ENCODE measurements around the gene DLG2. TPM values are rescaled to one million over a fixed set of nuclear protein-coding genes. Genes with fewer than 3 reads are reported as not detected.

The DLG2 gene
- total RNA-seq, 3 donors from 2014 or later (not counting 1 experiment from before 2014, with no cell fraction given): 1.7 to 2.9 (median 2.2) TPM

DNA sequence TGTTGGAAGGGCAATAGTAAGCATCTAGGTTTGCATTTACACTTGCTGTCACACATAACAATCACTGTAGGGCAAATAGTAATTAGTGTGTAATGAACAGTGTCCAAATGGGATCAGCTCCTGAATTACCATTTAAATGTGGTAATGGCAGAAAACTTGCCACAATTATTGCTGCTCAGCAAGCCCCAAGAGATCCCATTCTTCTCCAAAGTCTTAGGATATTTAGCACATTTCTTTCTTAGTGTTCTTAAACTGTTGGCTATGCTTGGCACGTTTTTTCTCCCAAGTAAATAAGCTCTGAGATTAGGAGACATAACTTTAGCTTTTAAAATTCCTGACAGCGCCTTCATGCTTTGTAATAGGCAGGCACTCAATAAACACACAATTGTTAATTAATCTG, 1037.0 kb downstream of the DLG2 start:
- H3K4me1 Mint-ChIP-seq: no peaks in the 10 kb centered on the region
- peaks cover 0 to 11% of the 10 kb centered on the region in 2 donors for H3K9me3 Mint-ChIP-seq
- H3K27ac ChIP-seq (ENCODE audit: low read length): no peak overlapping the region
- H3K27me3 Mint-ChIP-seq (ENCODE audit: low read depth in 2 of 2): no peaks in the 10 kb centered on the region
- H3K9me3 ChIP-seq (ENCODE audit: control insufficient read depth, insufficient read depth, low read length): no peaks in the 10 kb centered on the region
- WGBS (ENCODE audit: insufficient coverage): 78% methylated on average over 2 of the region's 2 CpGs
- H3K27me3 ChIP-seq (ENCODE audit: control insufficient read depth, insufficient read depth, low read length): no peaks in the 10 kb centered on the region
- no peak overlapping the region for H3K27ac Mint-ChIP-seq
- no peak for TF ChIP-seq CTCF (IDR thresholded peaks at IDR 0.05)
- no peaks in the 10 kb centered on the region for H3K4me1 ChIP-seq (ENCODE audit: control insufficient read depth, insufficient read depth, low read length)
- H3K4me3 ChIP-seq (ENCODE audit: low read length): no peak overlapping the region
- DNase-seq (no peak), ATAC-seq (no peak)
- no peaks in the 10 kb centered on the region for H3K36me3 ChIP-seq (ENCODE audit: control insufficient read depth, insufficient read depth, low read length)
- H3K4me3 Mint-ChIP-seq: no peak overlapping the region
- intact Hi-C loops (cut with micrococcal nuclease): no loop called here
- no peaks in the 10 kb centered on the region for H3K36me3 Mint-ChIP-seq

DNA sequence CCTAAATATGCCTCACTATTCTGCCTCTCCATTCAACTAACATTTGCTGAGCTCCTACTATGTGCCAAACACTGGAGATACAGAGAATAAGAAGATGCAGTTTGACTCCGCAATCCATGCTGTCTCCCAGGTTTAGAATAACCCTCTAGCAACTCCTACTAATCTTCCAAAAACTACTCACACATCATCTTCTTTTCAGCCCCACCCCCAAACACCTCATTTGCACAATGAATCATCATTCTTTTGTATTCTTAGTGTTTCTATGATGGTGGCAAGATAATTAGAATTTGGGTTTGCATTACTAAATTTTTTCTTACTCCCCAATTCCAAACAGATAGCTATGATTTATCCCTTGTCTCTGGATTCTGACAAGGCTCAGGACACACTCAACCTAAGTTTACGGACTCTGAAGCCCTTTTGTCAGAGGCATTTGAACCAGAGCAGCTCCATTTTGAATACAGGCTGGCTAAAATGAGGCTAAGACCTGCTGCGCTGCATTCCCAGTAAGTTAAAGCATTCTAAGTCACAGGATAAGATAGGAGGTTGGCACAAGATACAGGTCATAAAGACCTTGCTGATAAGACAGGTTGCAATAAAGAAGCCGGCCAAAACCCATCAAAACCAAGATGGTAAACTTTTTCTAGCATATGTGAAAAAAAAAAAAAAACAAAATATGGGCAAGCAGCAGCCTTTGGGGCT, 1038.9 kb downstream of the DLG2 start:
- H3K4me1 Mint-ChIP-seq: no peaks in the 10 kb centered on the region
- H3K27ac Mint-ChIP-seq: no peak overlapping the region
- no peaks in the 10 kb centered on the region for H3K9me3 ChIP-seq (ENCODE audit: control insufficient read depth, insufficient read depth, low read length)
- no peak for TF ChIP-seq CTCF (IDR thresholded peaks at IDR 0.05)
- intact Hi-C loops (cut with micrococcal nuclease): no loop called here
- no peak overlapping the region for H3K27ac ChIP-seq (ENCODE audit: low read length)
- peaks cover 0 to 11% of the 10 kb centered on the region in 2 donors for H3K9me3 Mint-ChIP-seq
- 93% methylated on average over 4 of the region's 4 CpGs for WGBS (ENCODE audit: insufficient coverage)
- H3K4me1 ChIP-seq (ENCODE audit: control insufficient read depth, insufficient read depth, low read length): no peaks in the 10 kb centered on the region
- H3K36me3 ChIP-seq (ENCODE audit: control insufficient read depth, insufficient read depth, low read length): no peaks in the 10 kb centered on the region
- DNase-seq (no peak), ATAC-seq (no peak)
- H3K36me3 Mint-ChIP-seq: no peaks in the 10 kb centered on the region
- H3K27me3 Mint-ChIP-seq (ENCODE audit: low read depth in 2 of 2): no peaks in the 10 kb centered on the region
- no peak overlapping the region for H3K4me3 ChIP-seq (ENCODE audit: low read length)
- H3K27me3 ChIP-seq (ENCODE audit: control insufficient read depth, insufficient read depth, low read length): no peaks in the 10 kb centered on the region
- no peak overlapping the region for H3K4me3 Mint-ChIP-seq

DNA sequence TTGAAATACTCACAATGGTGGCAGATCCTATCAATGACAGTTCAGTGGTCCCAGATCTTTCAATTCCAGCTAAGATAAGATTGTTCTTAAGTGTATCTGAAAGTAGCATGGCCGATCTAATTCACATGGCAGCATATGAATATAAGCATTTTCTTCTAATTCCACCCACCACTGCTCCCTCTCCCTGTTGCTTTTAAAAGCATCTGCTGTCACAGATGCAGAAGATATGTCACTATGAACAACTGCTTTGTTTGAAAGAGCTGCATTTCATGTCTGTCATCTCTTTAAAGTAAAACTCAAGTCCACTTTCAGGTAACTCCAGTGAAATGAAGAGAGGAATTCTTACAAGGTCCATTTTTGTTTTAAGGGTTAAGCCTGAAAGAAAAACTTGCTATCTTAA, 1044.0 kb downstream of the DLG2 start:
- intact Hi-C loops (cut with micrococcal nuclease): no loop called here
- no peaks in the 10 kb centered on the region for H3K9me3 ChIP-seq (ENCODE audit: control insufficient read depth, insufficient read depth, low read length)
- H3K36me3 Mint-ChIP-seq: no peaks in the 10 kb centered on the region

More for the DNA sequence above, 1044.0 kb downstream of the DLG2 start:
- Mint-ChIP-seq H3K4me3 (no peak overlapping the region), H3K4me1 (no peaks in the 10 kb centered on the region), H3K27ac (no peak overlapping the region), H3K27me3 (ENCODE audit: low read depth in 2 of 2) (no peaks in the 10 kb centered on the region), H3K9me3 (peaks cover 5 to 10% of the 10 kb centered on the region in 2 donors)
- TF ChIP-seq CTCF (IDR thresholded peaks at IDR 0.05): no peak
- DNase-seq (no peak), ATAC-seq (no peak)
- 50% methylated on average over 1 of the region's 1 CpG for WGBS (ENCODE audit: insufficient coverage)
- no peak overlapping the region for H3K27ac ChIP-seq (ENCODE audit: low read length)
- H3K27me3 ChIP-seq (ENCODE audit: control insufficient read depth, insufficient read depth, low read length): no peaks in the 10 kb centered on the region
- no peaks in the 10 kb centered on the region for H3K36me3 ChIP-seq (ENCODE audit: control insufficient read depth, insufficient read depth, low read length)
- no peak overlapping the region for H3K4me3 ChIP-seq (ENCODE audit: low read length)
- H3K4me1 ChIP-seq (ENCODE audit: control insufficient read depth, insufficient read depth, low read length): no peaks in the 10 kb centered on the region
